ENCODE results near the gene BCL7A. TPM values are rescaled to one million over a fixed set of nuclear protein-coding genes. Genes with fewer than 3 reads are reported as not detected.
A peak's percentile ranks its signal among the peaks of the same experiment; 100 is the strongest.

The BCL7A gene
- total and polyA plus RNA-seq, 9 of the 15 experiments (the other 6 are each of a cell fraction or from before 2014, with no cell fraction given), result 0.25 to 21.9 (median 14.9) TPM

- TF ChIP-seq ZNF518B (CRISPR knock-in tag; IDR thresholded peaks at IDR 0.05) (no peak), TFAP4 (CRISPR knock-in tag; IDR thresholded peaks at IDR 0.05; ENCODE audit: borderline replicate concordance) (no peak), PATZ1 (CRISPR knock-in tag; IDR thresholded peaks at IDR 0.05; ENCODE audit: borderline replicate concordance) (no peak), SIN3B (IDR thresholded peaks at IDR 0.05; ENCODE audit: low read depth) (no peak), TRIM24 (IDR thresholded peaks at IDR 0.05) (no peak; a peak in 2 of 4 replicates), TEAD1 (CRISPR knock-in tag; IDR thresholded peaks at IDR 0.05) (no peak), RFX7 (CRISPR knock-in tag; IDR thresholded peaks at IDR 0.05) (no peak), KDM1A (IDR thresholded peaks at IDR 0.05) (peak; percentile 57 to 59; a peak in 3 of 4 replicates), SIRT6 (IDR thresholded peaks at IDR 0.05; ENCODE audit: low read depth, low read length) (no peak), RBM22 (IDR thresholded peaks at IDR 0.05; ENCODE audit: low read depth, low read length, poor library complexity, severe bottlenecking) (no peak), E2F8 (IDR thresholded peaks at IDR 0.05; ENCODE audit: low read depth, partially characterized antibody) (no peak), RFX5 (IDR thresholded peaks at IDR 0.05; ENCODE audit: low read depth, low read length) (no peak), KDM5B (IDR thresholded peaks at IDR 0.05; ENCODE audit: insufficient replicate concordance, low read depth, low read length) (no peak), PHF21A (IDR thresholded peaks at IDR 0.05; ENCODE audit: borderline replicate concordance, low read depth) (no peak), ARNT (IDR thresholded peaks at IDR 0.05) (peak in 1 of 2 experiments; percentile 96; a peak in 2 of 4 replicates), FOS (IDR thresholded peaks at IDR 0.05; ENCODE audit: extremely low read depth, insufficient read length) (no peak)
Measured at GRCh38 chr12:122082621-122083356, 61.1 kb downstream of the BCL7A start (continued).
